OCI-LY3 (cell line): ENCODE data around the gene SLC28A3.

Source experiments
- H2AFZ ChIP-seq: fragments of 200-600, 300-600 bp; shearing (Covaris generic); 2 replicates; pipeline ENCODE4 v1.6.0; 2014; ENCODE audit warnings: antibody characterized with exemption, low read depth, low read length
- H3K27ac ChIP-seq: fragments of 200-600, 300-600 bp; sonication (generic); 2 replicates; pipeline ENCODE4 v1.5.1; 2014; ENCODE audit warnings: mild to moderate bottlenecking, low read length, moderate library complexity, mixed read lengths
- H3K27me3 ChIP-seq: fragments of 200-600, 300-600 bp; sonication (generic); 2 replicates; pipeline ENCODE4 v1.6.1; 2014; ENCODE audit warnings: low read depth, low read length, mixed read lengths
- H3K36me3 ChIP-seq: fragments of 200-600, 300-600 bp; sonication (generic); replicated peaks from 2 replicates; pipeline ENCODE3; 2014; ENCODE audit warnings: low read depth, low read length, mixed read lengths
- H3K4me1 ChIP-seq: fragments of 300-600, 200-600 bp; sonication (generic); 2 replicates; pipeline ENCODE4 v1.6.1; 2014; ENCODE audit warnings: low read length, mixed read lengths
- H3K4me2 ChIP-seq: fragments of 200-600, 300-600 bp; sonication (generic); 2 replicates; pipeline ENCODE4 v1.6.1; 2014; ENCODE audit warnings: low read length, mixed read lengths
- H3K4me3 ChIP-seq: fragments of 300-600, 200-600 bp; sonication (generic); 2 replicates; pipeline ENCODE4 v1.5.1; 2014; ENCODE audit warnings: antibody characterized with exemption, mild to moderate bottlenecking, low read length, moderate library complexity
- H3K79me2 ChIP-seq: fragments of 300-600, 200-600 bp; shearing (Covaris generic); 2 replicates; pipeline ENCODE4 v1.6.1; 2014; ENCODE audit warnings: mild to moderate bottlenecking, low read length, mixed read lengths
- H3K9ac ChIP-seq: fragments of 300-600, 200-600 bp; shearing (Covaris generic); 2 replicates; pipeline ENCODE4 v1.6.0; 2014; ENCODE audit warnings: mild to moderate bottlenecking, low read length, moderate library complexity
- H3K9me3 ChIP-seq: fragments of 200-600, 300-600 bp; shearing (Covaris generic); 2 replicates; pipeline ENCODE4 v1.6.1; 2014; ENCODE audit warnings: low read length, mixed read lengths; ENCODE audit not compliant: insufficient read depth
- H4K20me1 ChIP-seq: fragments of 200-600, 300-600 bp; sonication (generic); 2 replicates; pipeline ENCODE4 v1.6.1; 2016; ENCODE audit warnings: low read length, mixed read lengths; ENCODE audit not compliant: insufficient read depth
- CTCF ChIP-seq: fragments of 200-600, 300-600 bp; sonication (generic); IDR thresholded peaks from 2 replicates; pipeline ENCODE4 v1.5.1; 2014; ENCODE audit warnings: antibody characterized with exemption, low read length, low read depth
- EZH2phosphoT487 ChIP-seq: fragments of 200-600 bp; shearing (Covaris generic); IDR thresholded peaks from 2 replicates; pipeline ENCODE4 v1.6.1; 2018; ENCODE audit warnings: antibody characterized with exemption, mixed run types, low read depth

The SLC28A3 gene

GRCh38 chr9:84230355-84231145, 110.0 kb downstream of the SLC28A3 start:
- Histone ChIP-seq H3K4me3 (no peak overlapping the region), H3K79me2 (no peaks in the 10 kb centered on the region), H2AFZ (no peak overlapping the region), H3K9ac (no peak overlapping the region), H3K36me3 (no peaks in the 10 kb centered on the region), H3K4me1 (no peaks in the 10 kb centered on the region), H3K27me3 (no peaks in the 10 kb centered on the region), H3K27ac (no peak overlapping the region), H3K4me2 (no peak overlapping the region), H4K20me1 (no peaks in the 10 kb centered on the region), H3K9me3 (no peaks in the 10 kb centered on the region)
- TF ChIP-seq CTCF (no peak), EZH2phosphoT487 (no peak)

GRCh38 chr9:84229191-84229590, 111.4 kb downstream of the SLC28A3 start:
- H2AFZ ChIP-seq, result no peak overlapping the region
- no peaks in the 10 kb centered on the region for H3K36me3 ChIP-seq
- H3K27ac ChIP-seq, result no peak overlapping the region
- H3K4me1 ChIP-seq, result no peaks in the 10 kb centered on the region
- no peaks in the 10 kb centered on the region for H3K9me3 ChIP-seq
- H4K20me1 ChIP-seq, result no peaks in the 10 kb centered on the region
- no peaks in the 10 kb centered on the region for H3K79me2 ChIP-seq
- H3K27me3 ChIP-seq, result no peaks in the 10 kb centered on the region
- no peak overlapping the region for H3K4me3 ChIP-seq
- H3K9ac ChIP-seq, result no peak overlapping the region
- no peak overlapping the region for H3K4me2 ChIP-seq
- no peak for TF ChIP-seq EZH2phosphoT487
- TF ChIP-seq CTCF, result no peak

DNA sequence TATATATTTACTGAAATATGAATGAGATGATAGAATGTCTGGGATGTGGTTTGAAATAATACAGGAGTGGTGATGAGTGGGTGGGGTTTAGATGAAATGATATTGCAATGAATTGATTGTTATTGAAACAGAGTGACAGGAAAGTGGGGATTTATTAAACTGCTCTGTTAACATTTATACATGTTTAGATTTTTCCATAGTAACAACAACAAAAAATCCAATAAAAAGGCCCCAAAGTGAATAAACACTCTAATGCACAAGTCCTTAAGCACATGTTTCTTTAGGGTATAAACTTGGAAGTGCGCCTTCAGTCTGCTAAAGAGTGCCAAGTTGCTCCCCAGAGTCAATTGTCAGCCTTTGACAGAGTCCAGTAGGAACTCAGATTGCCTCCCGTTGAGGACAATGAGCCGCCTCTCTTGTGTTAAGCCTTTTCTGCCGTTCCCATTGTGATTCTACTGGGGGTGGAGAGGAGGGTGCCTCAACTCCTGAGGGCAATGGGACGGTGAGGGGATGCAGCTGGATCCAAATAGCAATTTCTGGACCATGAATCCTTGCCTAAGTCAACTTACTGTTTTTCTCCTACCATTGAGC, 112.3 kb downstream of the SLC28A3 start:
- H3K79me2 ChIP-seq, result no peaks in the 10 kb centered on the region
- no peak overlapping the region for H3K9ac ChIP-seq
- no peak overlapping the region for H2AFZ ChIP-seq
- H4K20me1 ChIP-seq, result no peaks in the 10 kb centered on the region
- H3K4me2 ChIP-seq, result no peak overlapping the region
- no peak for TF ChIP-seq EZH2phosphoT487
- TF ChIP-seq CTCF, result no peak
- no peak overlapping the region for H3K4me3 ChIP-seq
- no peaks in the 10 kb centered on the region for H3K27me3 ChIP-seq
- H3K9me3 ChIP-seq, result no peaks in the 10 kb centered on the region
- no peak overlapping the region for H3K27ac ChIP-seq
- no peaks in the 10 kb centered on the region for H3K36me3 ChIP-seq
- no peaks in the 10 kb centered on the region for H3K4me1 ChIP-seq

- no peaks in the 10 kb centered on the region for H3K27me3 ChIP-seq
- no peaks in the 10 kb centered on the region for H3K79me2 ChIP-seq
- no peak overlapping the region for H2AFZ ChIP-seq
- no peaks in the 10 kb centered on the region for H3K4me1 ChIP-seq
- no peak overlapping the region for H3K4me2 ChIP-seq
- H3K4me3 ChIP-seq, result no peak overlapping the region
- H3K9ac ChIP-seq, result no peak overlapping the region
- H3K36me3 ChIP-seq, result no peaks in the 10 kb centered on the region
- TF ChIP-seq CTCF, result no peak
- no peak for TF ChIP-seq EZH2phosphoT487
- H3K9me3 ChIP-seq, result no peaks in the 10 kb centered on the region
- H3K27ac ChIP-seq, result no peak overlapping the region
- H4K20me1 ChIP-seq, result no peaks in the 10 kb centered on the region
Measured at GRCh38 chr9:84226126-84226525, 114.4 kb downstream of the SLC28A3 start.
